Mesothelial cell of epicardium (in vitro differentiated cells): ENCODE measurements around the gene KIF24. TPM values are rescaled to one million over a fixed set of nuclear protein-coding genes. Genes with fewer than 3 reads are reported as not detected.

ENCODE experiments used
- DNase-seq, 2 experiments: peaks; one replicate each; pipeline ENCODE4 v3.0.0; 2021; ENCODE audit warnings: low spot score in 2 of 2; ENCODE audit not compliant: unreplicated experiment in 2 of 2
- H3K27ac Mint-ChIP-seq: 2 replicates; pipeline ENCODE4 v1.8.0; 2021; ENCODE audit warnings: mixed read lengths
- H3K27me3 Mint-ChIP-seq: 2 replicates; pipeline ENCODE4 v1.8.0; 2021; ENCODE audit warnings: low read depth, mixed read lengths
- H3K36me3 Mint-ChIP-seq: 2 replicates; pipeline ENCODE4 v1.8.0; 2021; ENCODE audit warnings: mixed read lengths
- H3K4me1 Mint-ChIP-seq: 2 replicates; pipeline ENCODE4 v1.8.0; 2021; ENCODE audit warnings: mixed read lengths
- H3K4me3 Mint-ChIP-seq: 2 replicates; pipeline ENCODE4 v1.8.0; 2021; ENCODE audit warnings: mild to moderate bottlenecking, moderate library complexity, mixed read lengths
- H3K9me3 Mint-ChIP-seq: 2 replicates; pipeline ENCODE4 v1.8.0; 2021; ENCODE audit warnings: mixed read lengths
- CTCF ChIP-seq: fragments of 200-600 bp; sonication (generic); IDR thresholded peaks from one replicate; pipeline ENCODE4 v1.5.0; 2021; ENCODE audit warnings: antibody characterized with exemption; ENCODE audit not compliant: unreplicated experiment
- total RNA-seq: library from RNA; stranded (reverse); gene quantifications from 3 replicates; pipeline ENCODE4 v1.2.1, GENCODE V29; 2021

The KIF24 gene
- total RNA-seq, 1 donor from 2014 or later: 3.5 TPM

DNA sequence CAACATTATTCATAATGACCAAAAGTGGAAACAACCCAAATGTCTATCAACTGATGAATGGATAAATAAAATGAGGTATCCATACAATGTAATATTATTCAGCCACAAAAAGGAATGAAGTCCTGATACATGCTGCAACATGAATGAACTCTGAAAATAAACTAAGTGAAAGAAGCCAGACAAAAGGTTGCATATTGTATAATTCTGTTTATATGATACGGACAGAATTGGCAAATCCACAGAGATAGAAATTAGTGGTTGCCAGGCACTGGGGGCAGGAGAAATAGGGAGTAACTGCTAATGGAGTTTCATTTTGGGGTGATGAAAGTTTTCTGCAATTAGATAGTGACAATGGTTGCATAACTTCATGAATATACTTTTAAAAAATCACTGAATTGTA lies 47.0 kb downstream of the KIF24 start:
- H3K9me3 Mint-ChIP-seq: no peaks in the 10 kb centered on the region
- TF ChIP-seq CTCF: no peak
- no peak overlapping the region for H3K4me3 Mint-ChIP-seq
- peaks cover 2% of the 10 kb centered on the region for H3K36me3 Mint-ChIP-seq
- DNase-seq: no peak
- H3K27ac Mint-ChIP-seq: no peak overlapping the region
- no peaks in the 10 kb centered on the region for H3K27me3 Mint-ChIP-seq
- H3K4me1 Mint-ChIP-seq: no peaks in the 10 kb centered on the region

DNA sequence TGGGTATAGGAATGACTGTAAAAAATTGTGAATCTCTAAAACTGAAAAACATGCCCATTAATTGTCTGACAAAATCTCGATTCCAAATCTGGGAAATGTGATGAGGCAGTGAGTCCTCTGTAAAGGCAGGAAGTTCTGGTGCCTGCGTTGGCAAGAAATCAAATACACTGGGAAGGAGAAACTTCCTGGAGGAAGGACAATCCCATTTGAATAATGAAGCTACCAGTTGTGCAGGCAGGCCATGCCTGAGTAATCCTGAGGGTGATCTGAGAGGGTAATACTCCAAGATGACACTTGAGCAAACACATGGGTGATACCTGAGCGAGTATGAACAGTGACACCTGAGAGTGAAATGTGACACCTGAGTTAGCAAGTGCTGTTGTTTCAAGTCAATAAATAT lies 49.7 kb downstream of the KIF24 start:
- Mint-ChIP-seq H3K4me1 (no peaks in the 10 kb centered on the region), H3K27me3 (no peaks in the 10 kb centered on the region), H3K4me3 (no peak overlapping the region), H3K9me3 (no peaks in the 10 kb centered on the region), H3K36me3 (no peaks in the 10 kb centered on the region), H3K27ac (no peak overlapping the region)
- DNase-seq: no peak
- no peak for TF ChIP-seq CTCF

Other genes with a start within 250 kb of the KIF24 start
- gene DCAF12, start 202.6 kb downstream of the KIF24 start, total RNA-seq: 35.2 to 38.1 TPM (median 35.8 TPM) in 3 replicates
- gene UBAP1, start 150.2 kb downstream of the KIF24 start, total RNA-seq: 37.0 to 40.1 TPM (median 38.0 TPM) in 3 replicates
- gene NUDT2, start 301 bp upstream of the KIF24 start, total RNA-seq: 16.5 to 21.2 TPM (median 17.8 TPM) in 3 replicates
- 4.2 to 5.5 TPM (median 4.9 TPM) in 3 replicates for gene MYORG, start 47.6 kb upstream of the KIF24 start, total RNA-seq
- gene FAM219A, start 129.3 kb upstream of the KIF24 start, total RNA-seq: 16.9 to 18.2 TPM (median 18.1 TPM) in 3 replicates
- gene DNAI1, start 129.5 kb upstream of the KIF24 start, total RNA-seq: not detected in 3 replicates
- 0.96 to 1.1 TPM (median 1.0 TPM) in 3 replicates for gene ENHO, start 193.7 kb upstream of the KIF24 start, total RNA-seq